Activated T-helper 2 cell treated with anti-CD3 and anti-CD28 coated beads, Interferon-gamma antibody, Interleukin-2, Interleukin-4, amounts not matched to agents 10 μg/mL and 5 μg/mL and 100 μg/mL, durations not matched to agents 14 hours and 24 hours and 36 hours (primary cell): ENCODE data around the gene CD248. TPM values are rescaled to one million over a fixed set of nuclear protein-coding genes. Genes with fewer than 3 reads are reported as not detected.

Experiments used
- DNase-seq: peaks from one replicate; pipeline ENCODE4 v3.0.0; 2021; ENCODE audit warnings: low spot score
- H3K27ac Mint-ChIP-seq: one replicate; pipeline ENCODE4 v1.8.0; 2021; ENCODE audit warnings: mixed read lengths
- H3K27me3 Mint-ChIP-seq: one replicate; pipeline ENCODE4 v1.8.0; 2021; ENCODE audit warnings: low read depth, mixed read lengths
- H3K36me3 Mint-ChIP-seq: one replicate; pipeline ENCODE4 v1.8.0; 2021; ENCODE audit warnings: low read depth, mixed read lengths
- H3K4me1 Mint-ChIP-seq: one replicate; pipeline ENCODE4 v1.8.0; 2021; ENCODE audit warnings: low read depth, mixed read lengths
- H3K4me3 Mint-ChIP-seq: one replicate; pipeline ENCODE4 v1.8.0; 2021; ENCODE audit warnings: low read depth, mild to moderate bottlenecking, moderate library complexity, mixed read lengths
- H3K9me3 Mint-ChIP-seq: one replicate; pipeline ENCODE4 v1.8.0; 2021; ENCODE audit warnings: mixed read lengths
- intact Hi-C: fragments of 100-400 bp; cut with micrococcal nuclease; formaldehyde crosslinking; loops from one replicate; pipeline ENCODE4 v1.15.1; 2023
- total RNA-seq: library from RNA; stranded (reverse); gene quantifications from 2 replicates; pipeline ENCODE4 v1.2.3, GENCODE V29; 2022

CD248 gene
- total RNA-seq, 1 donor from 2014 or later: not detected

DNA sequence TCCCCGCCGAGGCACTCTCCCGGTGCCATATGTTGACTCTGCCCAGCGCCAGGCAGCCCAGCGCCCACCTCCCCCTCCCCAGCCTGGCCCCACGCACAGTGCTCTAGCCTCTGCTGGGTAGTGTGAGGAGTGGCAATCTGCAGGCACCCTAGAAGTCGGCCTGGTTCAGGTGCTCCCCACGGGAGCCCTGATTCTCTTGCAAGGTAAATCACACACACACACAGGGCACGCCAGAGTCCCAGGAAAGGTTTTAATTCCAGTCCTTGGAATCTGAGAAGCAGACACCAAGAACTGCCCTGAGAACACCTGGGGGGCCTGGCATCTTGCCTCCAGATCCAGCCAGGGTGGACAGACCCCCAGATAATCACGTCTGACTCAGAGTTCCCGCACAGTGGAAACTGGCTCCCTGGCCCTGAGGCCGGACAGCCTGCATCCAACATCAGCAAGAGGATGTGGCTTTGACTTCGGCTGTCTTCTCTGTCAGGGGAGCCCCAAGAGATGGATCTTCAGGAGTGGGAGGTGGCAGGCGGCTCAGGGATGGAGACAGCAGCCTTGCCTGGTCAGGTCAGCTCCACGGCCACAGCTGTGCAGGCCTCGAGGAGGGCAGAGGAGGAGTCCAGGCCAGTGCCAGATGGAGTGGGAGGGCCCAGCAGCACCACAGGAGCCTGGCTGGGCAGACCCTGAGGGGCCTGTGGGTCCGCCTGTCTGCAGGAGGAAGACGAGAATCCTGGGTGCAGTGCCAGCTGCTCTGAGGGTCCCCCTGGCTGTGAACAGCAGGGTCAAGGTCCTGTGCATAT lies 20.5 kb upstream of the CD248 start:
- Mint-ChIP-seq H3K27ac (peak overlapping the region; percentile 71), H3K27me3 (peaks cover 1% of the 10 kb centered on the region), H3K4me1 (peaks cover 16% of the 10 kb centered on the region), H3K9me3 (no peaks in the 10 kb centered on the region), H3K4me3 (peak overlapping the region; percentile 17), H3K36me3 (peaks cover 39% of the 10 kb centered on the region)
- no peak for DNase-seq
- intact Hi-C loops: no loop called here

DNA sequence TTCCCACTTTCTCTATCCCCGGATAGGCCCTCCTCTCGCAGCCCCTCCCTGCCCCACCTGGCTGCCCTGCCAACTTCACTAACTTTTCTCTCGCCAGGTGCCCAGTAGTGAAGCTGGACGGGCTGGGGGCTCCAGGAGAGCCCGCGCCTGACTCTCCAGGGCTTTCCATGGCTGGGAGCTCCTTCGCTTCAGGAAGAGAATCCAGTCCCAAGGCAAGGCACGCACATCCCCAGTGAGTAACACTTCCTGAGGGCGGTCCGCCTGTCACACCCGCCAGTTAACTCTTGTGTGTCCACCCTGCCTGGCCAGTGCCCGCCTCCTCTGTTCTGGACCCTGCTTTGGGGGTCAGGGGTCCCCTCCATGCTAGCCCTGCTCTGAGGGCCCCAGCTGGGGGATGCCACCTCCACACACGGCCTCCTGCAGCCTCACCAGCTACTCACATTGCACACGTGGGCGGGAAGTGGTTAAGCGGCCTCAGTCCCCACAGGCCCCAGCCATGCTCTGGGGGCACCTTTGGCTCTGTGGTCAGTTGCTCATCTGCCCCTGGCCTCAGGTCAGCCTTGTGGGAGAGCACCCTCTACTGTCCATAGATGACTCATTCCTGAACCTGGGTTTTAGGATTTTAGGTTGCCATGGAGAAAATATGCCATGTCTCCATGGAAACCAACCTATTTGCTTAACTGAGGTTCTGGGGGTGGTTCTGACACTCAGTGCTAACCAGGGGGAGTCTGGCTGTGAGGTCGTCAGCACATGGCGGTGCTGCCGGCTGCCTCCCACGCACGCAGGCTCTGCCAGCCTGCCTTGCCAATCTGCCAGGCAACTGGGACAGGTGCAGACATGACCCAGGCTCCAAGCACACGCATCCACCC lies 19.6 kb upstream of the CD248 start, which contains the start of gene RIN1:
RIN1 (minus strand) TSS at position 201 of the 869 bp plus-strand sequence; CDS start at position 169, 32 bp downstream.
- Mint-ChIP-seq H3K27ac (peak within 1 kb of the TSS; percentile 71), H3K27me3 (peaks cover 1% of the 10 kb centered on the region), H3K9me3 (no peaks in the 10 kb centered on the region), H3K4me1 (peaks cover 16% of the 10 kb centered on the region), H3K36me3 (peaks cover 31% of the 10 kb centered on the region), H3K4me3 (peak within 1 kb of the TSS; percentile 37)
- DNase-seq: peak; percentile 35
- intact Hi-C loops: no loop called here

DNA sequence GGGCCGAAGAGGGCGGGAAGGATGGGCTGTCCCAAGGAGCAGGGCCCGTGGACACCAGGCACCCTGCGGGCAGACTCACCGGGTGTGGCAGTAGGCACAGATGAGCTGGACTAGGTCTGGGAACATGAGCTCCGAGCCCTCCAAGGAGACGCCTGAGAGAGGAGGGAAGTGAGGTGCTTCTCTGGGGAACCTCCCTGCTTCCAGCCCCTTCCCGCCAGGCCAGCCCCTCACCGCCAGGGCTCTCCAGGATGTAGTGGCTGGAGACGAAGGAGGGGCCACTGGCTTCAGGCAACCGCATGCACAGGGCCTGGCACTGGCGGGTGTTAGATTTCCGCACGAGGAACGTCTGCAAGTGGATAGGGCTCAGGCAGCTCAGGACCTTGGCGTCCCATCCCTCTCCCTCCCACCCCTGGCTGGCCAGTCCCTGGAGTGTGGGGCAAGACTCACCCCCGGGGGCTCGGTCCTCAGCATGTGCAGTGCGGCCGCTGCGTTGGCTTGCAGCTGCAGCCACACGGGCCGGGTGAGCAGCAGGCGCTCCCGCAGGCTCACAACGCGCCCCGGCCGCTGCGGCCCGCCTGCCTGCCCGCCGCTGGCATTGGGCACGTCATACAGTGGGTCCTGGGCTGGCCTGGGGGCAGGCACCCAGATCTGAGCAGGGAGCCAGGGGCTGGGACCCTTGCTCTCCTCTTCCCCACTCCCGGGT lies 18.8 kb upstream of the CD248 start:
- Mint-ChIP-seq H3K27me3 (peaks cover 1% of the 10 kb centered on the region), H3K36me3 (peaks cover 23% of the 10 kb centered on the region), H3K4me3 (no peak overlapping the region), H3K4me1 (peaks cover 16% of the 10 kb centered on the region), H3K27ac (no peak overlapping the region), H3K9me3 (no peaks in the 10 kb centered on the region)
- intact Hi-C loops: no loop called here
- no peak for DNase-seq

DNA sequence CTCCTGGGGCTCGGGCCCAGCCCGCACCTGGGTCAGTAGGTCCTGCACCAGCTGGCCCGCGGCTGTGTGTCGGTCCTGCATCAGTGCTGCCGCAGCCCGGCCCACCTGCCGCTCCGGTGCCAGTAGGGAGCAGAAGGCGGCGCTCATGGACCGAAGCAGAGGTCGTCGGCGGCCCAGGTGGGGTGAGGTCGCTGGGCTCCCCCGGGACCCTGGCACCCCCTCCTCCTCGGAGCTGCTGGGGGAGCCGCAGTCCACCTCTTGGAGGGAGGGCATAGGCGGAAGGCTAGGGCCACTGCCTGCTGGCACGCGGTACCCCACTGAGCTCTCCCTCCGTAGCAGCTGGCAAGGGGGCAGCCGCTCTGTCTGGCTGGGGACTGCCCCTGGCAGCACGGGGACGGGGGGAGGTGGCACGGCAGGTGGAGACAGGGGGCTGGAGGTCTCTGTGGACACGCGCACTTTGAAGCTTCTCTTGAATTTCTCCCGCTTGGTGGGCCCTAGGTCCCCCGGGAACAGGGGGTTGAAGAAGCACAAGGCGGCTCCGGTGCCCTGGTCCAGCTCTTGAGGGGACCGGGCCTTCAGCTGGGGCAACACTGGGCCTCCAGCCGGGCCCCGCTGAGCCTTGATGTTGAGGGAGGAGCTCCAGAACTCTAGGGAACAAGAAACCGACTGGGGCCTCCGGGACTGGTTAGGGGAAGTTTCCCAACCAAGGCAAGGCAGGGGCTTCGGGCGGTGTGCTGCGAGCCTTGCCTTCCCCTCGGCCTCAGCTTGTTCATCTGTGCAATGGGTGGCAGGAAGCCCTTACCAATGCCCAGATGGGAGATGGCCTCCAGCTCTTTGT lies 18.0 kb upstream of the CD248 start:
- Mint-ChIP-seq H3K9me3 (no peaks in the 10 kb centered on the region), H3K4me3 (peak overlapping the region; percentile 21), H3K27me3 (peaks cover 1% of the 10 kb centered on the region), H3K36me3 (peaks cover 23% of the 10 kb centered on the region), H3K4me1 (peaks cover 16% of the 10 kb centered on the region), H3K27ac (no peak overlapping the region)
- no peak for DNase-seq
- intact Hi-C loops: no loop called here

DNA sequence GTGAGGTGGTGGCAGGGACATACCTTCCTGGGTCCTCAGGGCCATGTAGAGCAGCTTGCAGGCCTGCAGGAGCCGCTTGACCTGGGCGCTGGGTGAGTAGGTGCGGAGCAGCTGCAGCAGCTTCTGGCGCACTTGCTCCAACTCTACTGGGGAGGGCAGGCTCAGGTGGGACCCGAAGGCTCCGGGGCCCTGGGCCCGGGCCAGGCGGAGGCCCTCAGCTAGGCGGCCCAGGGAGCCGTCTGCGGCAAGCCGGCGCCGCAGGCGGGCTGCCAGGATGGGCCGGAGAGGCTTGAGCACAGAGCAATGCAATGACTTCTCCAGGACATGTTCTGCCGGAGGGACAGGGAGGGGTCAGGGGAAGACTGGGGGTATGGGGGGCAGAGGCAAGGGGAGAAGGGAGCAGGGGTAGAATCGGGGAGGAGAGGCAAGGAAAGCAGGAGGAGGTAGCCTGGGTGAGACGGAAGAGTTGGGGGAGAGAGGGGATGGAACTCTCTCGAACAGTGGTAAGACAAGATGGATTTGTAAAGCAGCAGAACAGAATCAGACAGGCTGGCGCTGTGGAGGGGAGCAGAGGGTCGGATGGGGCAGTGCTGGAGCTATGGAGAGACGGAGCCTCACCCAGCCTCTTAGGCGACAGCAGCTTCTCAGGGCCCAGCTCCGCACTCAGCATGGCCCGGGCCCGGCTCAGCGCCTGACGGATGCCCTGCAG lies 17.2 kb upstream of the CD248 start:
- intact Hi-C loops: no loop called here
- H3K27me3 Mint-ChIP-seq: peaks cover 1% of the 10 kb centered on the region
- no peak for DNase-seq
- peaks cover 20% of the 10 kb centered on the region for H3K36me3 Mint-ChIP-seq
- peaks cover 16% of the 10 kb centered on the region for H3K4me1 Mint-ChIP-seq
- H3K9me3 Mint-ChIP-seq: no peaks in the 10 kb centered on the region
- H3K4me3 Mint-ChIP-seq: no peak overlapping the region
- H3K27ac Mint-ChIP-seq: no peak overlapping the region

DNA sequence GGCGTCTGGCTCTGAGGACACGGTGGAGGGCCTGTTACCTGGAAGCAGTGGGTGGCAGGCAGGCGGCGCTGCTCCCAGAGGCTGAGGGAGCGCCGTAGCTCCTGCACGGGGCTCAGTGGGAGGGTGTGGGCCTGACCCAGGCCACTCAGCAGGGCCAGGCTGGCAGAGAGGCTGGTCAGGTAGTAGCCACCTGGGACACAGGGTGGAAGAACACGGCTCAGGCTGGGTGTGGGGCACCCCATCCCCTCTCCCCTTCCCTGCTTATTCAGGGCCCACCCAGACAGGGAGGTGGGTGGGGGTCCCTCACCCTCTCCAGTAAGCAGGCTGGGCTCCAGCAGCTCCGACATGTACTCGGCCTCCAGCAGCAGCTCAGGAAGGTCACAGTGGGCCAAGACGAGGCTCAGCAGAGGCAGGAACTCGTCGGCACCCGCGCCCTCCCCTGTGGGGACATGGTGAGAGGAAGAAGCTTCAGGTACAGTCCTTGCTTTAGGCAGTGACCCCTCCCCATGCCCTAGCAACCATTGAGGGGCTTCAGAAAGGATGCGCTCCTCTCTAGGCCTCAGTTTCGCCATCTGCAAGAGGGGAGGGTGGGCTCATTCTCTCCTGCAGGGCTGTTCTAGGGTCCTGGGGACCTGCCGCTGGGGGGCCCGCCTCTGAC lies 16.5 kb upstream of the CD248 start:
- H3K27me3 Mint-ChIP-seq: peaks cover 1% of the 10 kb centered on the region
- H3K9me3 Mint-ChIP-seq: no peaks in the 10 kb centered on the region
- peaks cover 15% of the 10 kb centered on the region for H3K36me3 Mint-ChIP-seq
- H3K4me3 Mint-ChIP-seq: no peak overlapping the region
- DNase-seq: no peak
- no peak overlapping the region for H3K27ac Mint-ChIP-seq
- intact Hi-C loops: no loop called here
- H3K4me1 Mint-ChIP-seq: peaks cover 21% of the 10 kb centered on the region

DNA sequence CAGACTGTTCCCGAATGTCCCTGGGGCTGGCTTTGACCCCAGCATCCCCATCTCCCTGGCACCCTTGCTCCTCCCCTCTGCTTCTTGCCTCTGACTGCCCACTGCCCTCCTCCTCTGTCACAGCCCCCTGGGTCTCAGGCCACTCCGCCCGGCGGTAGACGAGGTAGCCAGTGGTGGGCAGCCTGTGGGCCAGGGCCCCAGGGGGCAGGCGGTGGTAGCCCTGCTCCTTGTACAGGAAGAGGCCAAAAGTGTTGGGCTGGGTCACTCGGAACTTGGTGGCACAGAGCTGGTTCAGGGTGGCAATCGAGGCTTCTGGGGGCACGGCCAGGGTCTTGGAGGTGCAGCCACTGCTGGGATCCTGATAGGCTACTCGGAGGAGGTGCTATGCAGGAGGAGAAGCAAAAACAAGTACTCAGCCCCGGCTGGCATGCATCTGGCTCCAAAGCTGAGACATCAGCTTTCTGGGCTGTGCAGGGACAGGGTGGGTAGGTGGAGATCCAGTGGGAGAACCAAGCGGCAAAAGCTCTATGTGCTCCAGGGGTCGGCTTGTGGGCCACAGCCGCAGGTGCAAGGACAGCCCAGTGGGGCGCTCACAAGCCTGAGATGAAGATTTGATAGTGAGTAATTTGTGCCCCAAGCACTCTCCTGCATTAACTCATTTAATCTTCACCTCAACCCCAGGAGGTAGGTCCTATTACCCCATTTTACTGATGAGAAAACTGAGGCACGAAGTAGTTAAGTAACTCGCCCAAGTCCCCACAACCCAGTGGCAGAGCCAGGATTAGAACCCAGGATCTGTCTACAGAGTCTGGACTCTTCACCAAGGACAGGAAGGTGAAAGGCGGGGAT lies 15.8 kb upstream of the CD248 start:
- Mint-ChIP-seq H3K4me1 (peaks cover 27% of the 10 kb centered on the region), H3K27ac (no peak overlapping the region), H3K9me3 (no peaks in the 10 kb centered on the region), H3K4me3 (no peak overlapping the region), H3K27me3 (peaks cover 1% of the 10 kb centered on the region), H3K36me3 (peaks cover 10% of the 10 kb centered on the region)
- intact Hi-C loops: no loop called here
- DNase-seq: no peak

DNA sequence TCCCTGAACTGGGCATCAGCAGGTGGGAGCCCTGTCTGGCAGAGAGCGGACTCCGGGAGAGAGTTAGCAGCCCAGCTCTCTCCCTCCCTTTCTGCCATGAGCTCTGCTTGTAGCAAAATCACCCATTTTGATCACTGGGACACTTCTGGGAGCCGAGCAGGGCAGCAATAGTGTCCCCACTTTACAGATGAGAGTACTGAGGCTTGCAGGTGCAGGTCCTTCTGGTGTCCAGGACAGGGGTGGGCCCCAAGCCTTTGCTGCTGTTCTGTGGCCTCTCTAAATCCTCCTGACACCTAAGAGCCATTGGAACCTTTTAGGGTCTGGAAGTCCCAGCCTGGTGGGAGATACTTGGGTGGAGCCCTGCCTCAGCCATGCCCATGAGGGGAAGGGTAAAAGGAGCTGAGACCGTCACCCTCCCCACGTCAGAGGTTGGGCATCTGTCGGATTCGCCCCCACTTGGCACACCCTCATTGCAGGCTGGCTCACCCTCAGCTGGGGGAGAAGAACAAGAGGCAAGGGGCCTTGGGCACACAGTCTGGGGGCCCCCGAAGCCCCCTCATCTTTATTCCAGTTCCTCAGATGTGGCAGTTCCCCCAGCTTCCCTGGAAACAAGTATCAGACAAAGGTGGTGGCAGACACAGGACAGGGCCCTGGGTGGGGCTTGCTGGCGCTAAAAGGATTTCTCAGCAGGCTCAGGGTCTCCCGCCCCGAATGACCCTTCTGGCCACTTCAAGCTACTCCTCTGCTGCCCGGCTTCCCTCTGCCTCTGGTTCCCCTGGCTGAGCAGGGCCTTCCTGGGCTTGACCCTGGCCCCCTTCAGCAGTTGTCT lies 14.9 kb upstream of the CD248 start:
- Mint-ChIP-seq H3K36me3 (peaks cover 2% of the 10 kb centered on the region), H3K4me1 (peaks cover 25% of the 10 kb centered on the region), H3K9me3 (no peaks in the 10 kb centered on the region), H3K4me3 (no peak overlapping the region), H3K27me3 (peaks cover 1% of the 10 kb centered on the region), H3K27ac (no peak overlapping the region)
- intact Hi-C loops: no loop called here
- DNase-seq: no peak

DNA sequence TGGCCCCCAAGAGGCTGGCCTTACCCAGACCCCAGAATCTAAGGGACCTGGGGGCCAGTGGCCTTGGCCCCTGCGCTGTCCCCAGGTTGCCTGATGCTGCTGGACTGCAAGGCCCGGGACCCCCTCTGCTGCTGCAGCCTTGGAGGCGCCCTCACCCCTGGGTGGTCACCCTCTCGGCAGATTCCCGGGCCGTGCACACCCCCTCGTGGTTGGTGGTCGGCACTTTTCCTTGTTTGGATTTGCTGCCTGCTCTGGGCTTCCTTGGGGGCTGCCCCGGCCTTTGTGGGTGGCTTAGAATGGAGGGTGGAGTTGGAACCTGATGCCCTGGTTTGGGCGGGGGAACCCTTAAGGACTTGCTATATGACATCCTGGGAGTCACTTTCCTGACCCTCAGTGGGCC lies 14.1 kb upstream of the CD248 start:
- Mint-ChIP-seq H3K9me3 (no peaks in the 10 kb centered on the region), H3K27me3 (no peaks in the 10 kb centered on the region), H3K27ac (no peak overlapping the region), H3K4me1 (peaks cover 20% of the 10 kb centered on the region), H3K36me3 (no peaks in the 10 kb centered on the region), H3K4me3 (no peak overlapping the region)
- intact Hi-C loops: no loop called here
- DNase-seq: no peak

DNA sequence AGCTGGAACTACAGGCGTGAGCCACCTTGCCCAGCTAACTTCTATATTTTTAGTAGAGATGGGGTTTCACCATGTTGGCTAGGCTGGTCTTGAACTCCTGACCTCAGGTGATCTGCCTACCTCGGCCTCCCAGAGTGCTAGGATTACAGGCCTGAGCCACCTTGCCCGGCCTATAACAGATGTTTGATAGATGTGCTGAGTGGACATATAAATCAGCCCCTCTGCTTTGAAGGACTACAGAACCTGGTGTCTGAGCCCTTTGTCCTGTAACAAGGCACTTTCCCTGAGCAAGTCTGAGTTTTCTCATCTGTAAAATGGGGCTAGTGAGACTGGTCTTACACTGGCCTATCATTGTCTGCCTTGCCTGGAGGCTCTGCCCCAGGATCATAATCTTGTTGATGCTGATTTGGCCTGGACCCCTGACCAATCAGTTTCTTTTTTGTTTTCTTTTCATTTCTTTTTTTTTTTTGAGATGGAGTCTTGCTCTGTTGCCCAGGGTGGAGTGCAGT lies 12.4 kb upstream of the CD248 start:
- intact Hi-C loops: loop anchor here (2.0 kb wide), 1 partner anchor 106 kb away; no protein-coding TSS in a partner anchor
- no peaks in the 10 kb centered on the region for H3K36me3 Mint-ChIP-seq
- no peak for DNase-seq
- peaks cover 23% of the 10 kb centered on the region for H3K4me1 Mint-ChIP-seq
- peak overlapping the region; percentile 73 for H3K27ac Mint-ChIP-seq
- no peak overlapping the region for H3K4me3 Mint-ChIP-seq
- H3K9me3 Mint-ChIP-seq: no peaks in the 10 kb centered on the region
- H3K27me3 Mint-ChIP-seq: no peaks in the 10 kb centered on the region
